ENCODE results near the gene GJC2. TPM values are rescaled to one million over a fixed set of nuclear protein-coding genes. Genes with fewer than 3 reads are reported as not detected.
"Not testable (repeated sequence)": the region's sequence is repeated elsewhere in the genome, so short reads cannot be mapped to it uniquely, and the experiment has no call there.

GJC2 gene
- total RNA-seq, 4 donors from 2014 or later = 5.1 to 9.0 (median 7.0) TPM

DNA sequence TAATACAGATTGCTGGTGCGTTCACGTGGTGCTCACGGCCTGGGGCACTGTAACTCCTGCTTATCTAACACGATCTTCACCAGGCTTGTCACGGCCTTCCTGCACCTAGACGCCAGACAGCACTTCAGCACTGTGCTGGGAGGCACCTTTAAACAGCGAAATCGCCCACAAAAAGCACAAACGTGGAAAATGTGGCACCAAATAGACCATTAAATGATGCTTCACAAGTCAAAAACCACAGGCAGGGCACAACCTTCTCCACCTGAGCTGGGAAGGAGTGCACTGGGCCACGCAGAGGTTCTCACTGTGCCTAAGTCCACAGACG lies 35.9 kb downstream of the GJC2 start:
- WGBS, 2 donors (ENCODE audit: low coverage in 1 of 2) = 79 to 93% methylated on average over 3 to 11 of the region's 11 CpGs
- TF ChIP-seq POLR2AphosphoS5 (IDR thresholded peaks at IDR 0.05) (no peak), EP300 (IDR thresholded peaks at IDR 0.05) (no peak), POLR2A (IDR thresholded peaks at IDR 0.05) (no peak), CTCF (IDR thresholded peaks at IDR 0.05) (no peak)
- ATAC-seq = no peak

DNA sequence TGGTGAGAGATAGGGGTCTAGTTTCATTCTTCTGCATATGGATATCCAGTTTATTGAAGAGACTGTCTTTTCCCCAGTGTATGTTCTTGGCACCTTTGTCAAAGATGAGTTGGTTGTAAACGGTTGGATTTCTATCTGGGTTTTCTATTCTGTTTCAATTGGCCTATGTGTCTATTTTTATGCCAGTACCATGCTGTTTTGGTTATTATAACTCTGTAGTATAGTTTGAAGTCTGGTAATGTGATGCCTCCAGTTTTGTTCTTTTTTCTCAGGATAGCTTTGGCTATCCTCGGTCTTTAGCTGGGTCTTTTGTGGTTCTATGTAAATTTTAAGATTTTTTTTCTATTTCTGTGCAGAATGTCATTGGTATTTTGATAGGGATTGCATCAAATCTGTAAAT lies 38.5 kb downstream of the GJC2 start:
- 79 to 81% methylated on average over 2 of the region's 2 CpGs for WGBS, 2 donors (ENCODE audit: low coverage in 1 of 2)
- H3K27ac ChIP-seq, H3K4me3 ChIP-seq: not testable (repeated sequence)

More for the DNA sequence above, 35.9 kb downstream of the GJC2 start:
- Histone ChIP-seq H3K27me3 (no peaks in the 10 kb centered on the region), H3K4me3 (no peak overlapping the region), H3K36me3 (peaks cover 0 to 6% of the 10 kb centered on the region in 2 donors), H3K9me3 (peaks cover 0 to 4% (median 0%) of the 10 kb centered on the region in 3 donors), H3K4me1 (no peaks in the 10 kb centered on the region), H3K27ac (no peak overlapping the region)

GRCh38 chr1:228190182-228190581 lies 40.5 kb downstream of the GJC2 start:
- H3K27me3 ChIP-seq = no peaks in the 10 kb centered on the region
- no peaks in the 10 kb centered on the region for H3K4me1 ChIP-seq
- H3K9me3 ChIP-seq = peaks cover 0 to 4% (median 0%) of the 10 kb centered on the region in 3 donors
- H3K4me3 ChIP-seq = no peak overlapping the region
- no peak for TF ChIP-seq EP300 (IDR thresholded peaks at IDR 0.05)
- peaks cover 0 to 13% of the 10 kb centered on the region in 2 donors for H3K36me3 ChIP-seq
- H3K27ac ChIP-seq = no peak overlapping the region
- ATAC-seq = no peak
- WGBS, 2 donors (ENCODE audit: low coverage in 1 of 2) = 100% methylated on average over 1 to 2 of the region's 14 CpGs

More for the DNA sequence above, 38.5 kb downstream of the GJC2 start:
- ATAC-seq, H3K9me3 ChIP-seq, H3K27me3 ChIP-seq, H3K4me1 ChIP-seq, H3K36me3 ChIP-seq: not testable (repeated sequence)

GRCh38 chr1:228190778-228191177 lies 41.0 kb downstream of the GJC2 start:
- no peak for ATAC-seq
- Histone ChIP-seq H3K27ac (no peak overlapping the region), H3K4me1 (no peaks in the 10 kb centered on the region), H3K36me3 (peaks cover 0 to 15% of the 10 kb centered on the region in 2 donors), H3K27me3 (no peaks in the 10 kb centered on the region), H3K4me3 (no peak overlapping the region), H3K9me3 (peaks cover 0 to 4% (median 0%) of the 10 kb centered on the region in 3 donors)
- TF ChIP-seq POLR2A (IDR thresholded peaks at IDR 0.05) = no peak
- WGBS, 2 donors (ENCODE audit: low coverage in 1 of 2) = 96% methylated on average over 5 of the region's 5 CpGs; no CpG with 5 or more reads in 1 of the 2 donors

GRCh38 chr1:228194436-228194835 lies 44.7 kb downstream of the GJC2 start:
- H3K27ac ChIP-seq = no peak overlapping the region
- no peaks in the 10 kb centered on the region for H3K27me3 ChIP-seq
- peaks cover 0 to 12% (median 2%) of the 10 kb centered on the region in 3 donors for H3K9me3 ChIP-seq
- no peak for ATAC-seq
- no peak overlapping the region for H3K4me3 ChIP-seq
- TF ChIP-seq POLR2AphosphoS5 (IDR thresholded peaks at IDR 0.05) = no peak
- no peak for TF ChIP-seq CTCF (IDR thresholded peaks at IDR 0.05)
- no peak for TF ChIP-seq POLR2A (IDR thresholded peaks at IDR 0.05)
- no peak for TF ChIP-seq EP300 (IDR thresholded peaks at IDR 0.05)
- H3K4me1 ChIP-seq = no peaks in the 10 kb centered on the region
- WGBS, 2 donors (ENCODE audit: low coverage in 1 of 2) = 64 to 71% methylated on average over 2 to 3 of the region's 3 CpGs
- peaks cover 0 to 9% of the 10 kb centered on the region in 2 donors for H3K36me3 ChIP-seq

- TF ChIP-seq POLR2AphosphoS5 (IDR thresholded peaks at IDR 0.05) (no peak), POLR2A (IDR thresholded peaks at IDR 0.05) (no peak), CTCF (IDR thresholded peaks at IDR 0.05) (no peak), EP300 (IDR thresholded peaks at IDR 0.05) (no peak)
- no peak for ATAC-seq
- Histone ChIP-seq H3K27ac (no peak overlapping the region), H3K36me3 (peaks cover 0 to 14% of the 10 kb centered on the region in 2 donors), H3K27me3 (no peaks in the 10 kb centered on the region), H3K4me3 (no peak overlapping the region), H3K9me3 (peaks cover 0 to 19% (median 2%) of the 10 kb centered on the region in 3 donors), H3K4me1 (no peaks in the 10 kb centered on the region)
- 77 to 83% methylated on average over 6 of the region's 8 CpGs for WGBS, 2 donors (ENCODE audit: low coverage in 1 of 2)
Observed at GRCh38 chr1:228194921-228195812, 45.4 kb downstream of the GJC2 start.

All from gastroesophageal sphincter (tissue), 4 donors.